Cardiac septum (tissue), 1 donor: ENCODE data around the gene ARHGAP30. TPM values are rescaled to one million over a fixed set of nuclear protein-coding genes. Genes with fewer than 3 reads are reported as not detected.

Source experiments
- DNase-seq: peaks from one replicate; pipeline ENCODE4 v3.0.0-alpha.2; 2020; ENCODE audit warnings: low spot score
- intact Hi-C: fragments of 100-400 bp; cut with DNase I; formaldehyde crosslinking; loops from one replicate; pipeline ENCODE4 v1.14.0; 2022
- total RNA-seq: library from RNA; stranded (reverse); fragmentation: NEBNext Ultra II Directional; extraction: Animal tissue kit (Norgen Biotek cat#: 25700); gene quantifications from one replicate; pipeline ENCODE4 v1.2.1, GENCODE V29; 2021
- donor health status: DM: no; HTN: no; CAD: no.

Gene ARHGAP30
- total RNA-seq, 1 donor from 2014 or later = 2.6 TPM

DNA sequence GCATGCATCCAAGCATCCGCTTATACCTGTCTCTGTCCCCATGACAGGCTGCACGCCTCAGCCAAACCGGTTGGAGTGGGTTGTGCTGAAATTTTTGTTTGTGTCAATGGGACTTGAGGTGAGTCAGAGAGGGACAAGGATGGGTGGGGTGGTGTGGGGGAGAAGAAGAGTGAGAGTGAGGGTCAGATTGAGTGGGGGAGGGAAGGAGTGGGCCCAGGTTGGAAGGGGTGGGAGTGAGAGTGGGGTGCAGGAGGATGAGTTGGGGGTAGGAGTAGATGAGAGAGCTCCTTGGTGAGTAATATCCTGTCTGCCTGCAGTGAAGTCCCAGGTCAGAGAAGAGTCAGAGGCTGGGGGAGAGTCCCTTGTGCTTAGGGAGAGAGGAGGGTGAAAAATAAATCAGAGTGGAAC is 22.9 kb upstream of the ARHGAP30 start:
- intact Hi-C loops = no loop called here
- DNase-seq = no peak

DNA sequence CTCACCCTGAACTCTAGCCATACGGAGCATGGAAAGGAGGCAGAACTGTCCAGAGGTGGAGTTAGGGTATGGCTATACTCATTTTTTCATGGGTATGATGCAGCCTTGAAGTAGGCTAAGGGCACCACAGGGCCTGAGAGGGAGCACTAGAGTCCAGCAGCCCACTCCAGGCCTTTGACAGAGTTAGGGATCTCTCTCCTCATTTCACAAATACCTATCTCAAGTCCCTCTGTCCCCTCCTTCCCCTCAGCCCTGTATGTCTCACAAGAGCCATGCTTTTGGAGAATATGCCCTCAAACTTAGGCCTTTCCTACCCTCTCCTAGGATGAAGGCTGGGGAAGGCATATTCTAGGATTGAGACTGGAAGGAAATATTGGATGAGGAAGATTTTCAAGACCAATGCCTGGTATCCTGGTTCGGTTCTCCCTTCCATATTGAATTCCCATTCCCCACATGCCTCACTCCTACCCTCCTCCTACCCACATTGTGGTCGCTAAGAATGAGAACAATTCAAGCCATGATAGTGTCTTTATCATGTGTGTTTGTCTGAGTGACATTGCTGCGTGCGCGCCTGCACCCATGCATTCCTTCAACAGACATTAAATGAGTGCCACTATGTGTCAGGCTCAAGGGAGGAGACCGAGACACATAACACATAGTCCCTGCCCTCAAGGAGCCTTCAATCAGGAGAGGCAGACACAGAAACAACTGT is 22.3 kb upstream of the ARHGAP30 start:
- DNase-seq = no peak
- intact Hi-C loops = no loop called here

DNA sequence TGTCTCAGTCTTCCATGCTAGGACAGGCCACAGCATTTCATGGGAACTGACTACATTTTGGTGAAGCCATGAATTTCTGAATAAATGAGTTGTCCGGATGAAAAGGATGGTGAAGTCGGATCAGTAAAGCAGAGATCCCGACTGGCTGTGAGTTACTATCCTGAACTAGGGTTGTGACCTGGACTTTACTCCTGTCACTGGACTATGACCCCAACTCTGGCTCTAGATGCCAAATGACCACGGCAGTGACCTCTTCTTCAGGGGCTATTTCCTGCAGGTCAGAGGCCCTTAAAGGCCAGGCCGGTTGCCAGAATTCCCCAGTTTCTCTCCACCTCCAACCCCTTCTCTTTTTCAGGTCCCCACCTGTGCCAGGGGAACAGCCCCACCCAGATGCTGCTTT is 21.4 kb upstream of the ARHGAP30 start:
- intact Hi-C loops = no loop called here
- no peak for DNase-seq

DNA sequence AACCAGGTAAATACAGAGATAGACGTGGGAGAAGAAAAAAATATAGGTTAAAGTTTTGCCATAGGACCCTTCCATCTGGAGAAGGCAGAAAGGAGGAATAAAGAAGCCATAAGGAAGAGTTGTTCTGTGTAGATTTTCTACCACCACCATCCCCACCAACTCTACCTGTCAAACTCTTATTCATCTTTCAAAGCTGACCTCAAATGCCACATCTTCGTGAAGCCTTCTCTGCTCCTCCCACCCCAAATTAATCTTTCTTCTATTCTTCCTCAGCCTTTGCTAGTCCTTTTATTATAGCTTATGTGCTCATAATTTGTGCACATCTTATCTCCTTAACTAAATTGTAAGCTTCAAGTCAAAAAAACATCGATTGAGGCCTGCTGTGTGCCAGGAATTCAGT is 20.9 kb upstream of the ARHGAP30 start:
- no peak for DNase-seq
- intact Hi-C loops = no loop called here

DNA sequence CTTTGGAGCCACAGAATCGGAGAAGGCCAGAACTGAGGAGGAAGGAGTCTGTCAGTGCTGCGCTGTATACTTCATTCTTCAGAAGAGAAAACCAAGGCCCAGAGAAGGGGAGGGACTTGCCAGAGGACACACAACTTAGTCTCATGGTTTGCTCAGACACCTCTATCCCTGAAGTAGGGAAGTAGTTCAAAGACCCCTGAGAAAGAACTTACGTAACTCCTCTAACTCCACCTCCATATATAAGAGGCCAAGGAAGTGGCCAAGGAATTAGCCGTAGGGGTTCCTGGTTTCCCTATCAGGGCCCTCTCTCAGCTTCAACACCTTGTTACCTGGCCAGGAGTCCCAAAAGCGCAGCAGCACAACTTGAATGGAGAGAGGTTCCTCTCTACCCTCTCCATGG is 20.2 kb upstream of the ARHGAP30 start:
- peak; percentile 44 for DNase-seq
- intact Hi-C loops = loop anchor here (5.0 kb wide), 1 partner anchor 88 kb away; no protein-coding TSS in a partner anchor

DNA sequence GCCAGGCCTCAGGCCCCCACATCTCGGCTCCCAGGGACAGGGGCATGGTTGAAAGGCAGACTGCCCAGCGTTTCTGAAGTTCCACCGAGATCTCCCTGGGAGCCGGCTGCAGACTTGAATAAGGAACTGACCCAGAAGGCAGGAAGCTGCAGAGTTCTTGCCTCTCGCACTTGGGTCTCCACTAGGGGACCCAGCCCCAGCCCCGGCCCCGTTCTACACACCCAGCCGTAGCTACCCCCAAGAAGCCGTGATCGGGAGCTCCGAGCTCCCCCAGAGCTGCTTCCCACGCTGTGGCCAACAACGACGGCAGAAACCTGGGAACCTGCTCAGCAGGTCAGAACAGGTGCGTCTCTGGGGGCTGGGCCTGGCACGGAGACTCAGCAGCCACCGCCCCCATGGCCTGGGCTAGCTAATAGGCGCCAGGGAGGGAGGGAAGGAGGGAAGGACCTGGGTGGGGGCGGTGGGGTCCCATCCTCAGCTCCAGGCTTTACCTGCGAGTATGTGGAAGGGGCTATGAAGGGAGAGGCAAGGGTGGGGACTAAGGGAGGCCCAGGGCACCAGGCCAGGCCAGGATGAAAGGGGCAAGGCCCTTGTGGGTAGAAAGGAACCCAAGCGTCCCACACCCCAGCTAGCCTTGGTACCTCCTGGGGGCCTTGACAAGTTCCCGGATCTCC is 19.7 kb upstream of the ARHGAP30 start, which contains the start of gene NECTIN4:
Gene NECTIN4, minus strand, starts transcription at position 308 of the 674 bp plus-strand sequence. Its CDS starts 262 bp downstream, at position 46.
- intact Hi-C loops = loop anchor here (5.0 kb wide), 1 partner anchor 87 kb away; no protein-coding TSS in a partner anchor
- DNase-seq = peak; percentile 61

DNA sequence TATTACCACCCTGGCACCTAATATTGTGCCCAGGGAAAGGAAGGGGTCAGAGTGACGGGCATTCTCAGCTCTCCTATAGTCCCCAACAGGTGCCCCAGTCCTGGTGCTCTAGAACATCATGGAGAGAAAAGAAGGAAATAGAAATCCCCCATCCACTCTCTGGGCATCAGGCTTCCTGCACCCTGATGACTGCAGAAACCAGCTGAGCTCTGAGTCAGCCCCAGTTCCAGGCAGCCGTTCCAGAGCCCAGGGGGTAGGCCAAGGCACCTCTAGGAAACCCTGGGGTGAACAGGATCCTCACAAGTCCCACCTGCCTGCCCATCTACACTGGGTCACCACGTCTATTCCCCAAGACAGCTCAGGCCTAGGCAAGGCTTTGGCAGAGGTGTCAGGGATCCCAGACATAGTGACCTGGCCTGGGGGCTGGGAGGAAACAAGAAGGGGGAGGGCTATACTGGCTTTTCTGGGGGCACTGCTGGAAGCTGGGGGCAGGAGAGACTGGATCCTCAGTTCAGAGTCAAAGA is 19.0 kb upstream of the ARHGAP30 start:
- peak; percentile 38 for DNase-seq
- intact Hi-C loops = loop anchor here (5.0 kb wide), 1 partner anchor 86 kb away; no protein-coding TSS in a partner anchor

DNA sequence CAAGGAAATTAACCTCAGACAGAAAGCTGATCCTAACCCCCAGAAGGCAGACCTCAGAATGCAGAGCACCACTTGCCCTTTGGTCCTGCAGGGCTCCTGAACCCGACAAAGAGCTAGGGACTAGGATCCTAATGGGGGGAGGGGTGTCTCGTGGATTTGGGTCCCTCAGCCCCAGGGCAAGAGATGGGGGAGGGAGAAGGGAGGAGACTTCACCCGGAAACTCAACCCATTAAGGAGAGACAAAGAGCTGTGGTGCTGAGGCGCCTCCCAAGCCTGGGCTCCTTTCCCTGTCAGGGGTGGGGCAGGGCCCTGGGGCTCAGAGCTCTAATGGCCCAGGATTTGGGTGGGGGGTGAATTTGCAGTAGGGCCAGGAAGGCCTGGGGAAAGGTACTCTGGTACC is 16.8 kb upstream of the ARHGAP30 start:
- no peak for DNase-seq
- intact Hi-C loops = loop anchor here (5.0 kb wide), 1 partner anchor 84 kb away; no protein-coding TSS in a partner anchor

DNA sequence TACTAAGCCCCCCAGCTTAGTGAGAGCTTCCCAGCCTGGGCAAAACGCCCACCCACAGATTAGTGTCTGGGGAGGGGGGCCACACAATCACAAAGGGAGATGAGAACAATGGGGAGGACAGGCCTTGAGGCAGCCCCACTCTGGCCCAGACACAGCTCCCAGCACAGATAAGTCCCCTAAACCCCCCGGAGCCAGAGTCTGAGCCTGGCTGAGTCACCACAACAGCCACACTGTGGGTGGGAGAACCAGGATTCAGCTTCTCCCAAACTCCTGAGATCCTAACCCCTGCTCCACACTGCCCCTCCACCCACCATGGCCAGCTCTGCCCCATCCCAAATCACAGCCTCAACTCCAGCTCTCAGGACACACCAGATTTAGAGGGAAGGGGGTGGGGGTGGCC is 15.5 kb upstream of the ARHGAP30 start:
- no peak for DNase-seq
- intact Hi-C loops = loop anchor here (5.0 kb wide), 1 partner anchor 83 kb away; no protein-coding TSS in a partner anchor

DNA sequence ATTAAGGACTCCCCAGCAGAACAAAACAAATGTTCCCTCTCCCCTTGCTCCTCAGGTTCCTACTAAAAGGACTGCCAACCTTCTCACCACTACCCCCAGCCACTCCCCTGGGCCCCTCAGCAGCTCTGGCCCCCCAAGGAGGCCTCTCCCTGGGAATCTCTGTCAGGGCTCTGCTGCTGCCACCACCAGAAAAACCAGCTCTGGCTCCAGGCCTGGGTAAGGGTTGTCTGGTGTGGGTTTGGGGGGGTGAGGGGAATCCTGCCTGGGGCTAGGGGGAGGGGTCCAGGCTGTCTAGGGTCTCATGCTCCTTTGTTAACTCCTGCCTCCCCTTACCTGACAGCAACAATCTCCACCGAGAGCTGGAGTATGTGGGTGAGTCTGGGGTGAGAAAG is 14.9 kb upstream of the ARHGAP30 start:
- intact Hi-C loops = no loop called here
- DNase-seq = no peak

DNA sequence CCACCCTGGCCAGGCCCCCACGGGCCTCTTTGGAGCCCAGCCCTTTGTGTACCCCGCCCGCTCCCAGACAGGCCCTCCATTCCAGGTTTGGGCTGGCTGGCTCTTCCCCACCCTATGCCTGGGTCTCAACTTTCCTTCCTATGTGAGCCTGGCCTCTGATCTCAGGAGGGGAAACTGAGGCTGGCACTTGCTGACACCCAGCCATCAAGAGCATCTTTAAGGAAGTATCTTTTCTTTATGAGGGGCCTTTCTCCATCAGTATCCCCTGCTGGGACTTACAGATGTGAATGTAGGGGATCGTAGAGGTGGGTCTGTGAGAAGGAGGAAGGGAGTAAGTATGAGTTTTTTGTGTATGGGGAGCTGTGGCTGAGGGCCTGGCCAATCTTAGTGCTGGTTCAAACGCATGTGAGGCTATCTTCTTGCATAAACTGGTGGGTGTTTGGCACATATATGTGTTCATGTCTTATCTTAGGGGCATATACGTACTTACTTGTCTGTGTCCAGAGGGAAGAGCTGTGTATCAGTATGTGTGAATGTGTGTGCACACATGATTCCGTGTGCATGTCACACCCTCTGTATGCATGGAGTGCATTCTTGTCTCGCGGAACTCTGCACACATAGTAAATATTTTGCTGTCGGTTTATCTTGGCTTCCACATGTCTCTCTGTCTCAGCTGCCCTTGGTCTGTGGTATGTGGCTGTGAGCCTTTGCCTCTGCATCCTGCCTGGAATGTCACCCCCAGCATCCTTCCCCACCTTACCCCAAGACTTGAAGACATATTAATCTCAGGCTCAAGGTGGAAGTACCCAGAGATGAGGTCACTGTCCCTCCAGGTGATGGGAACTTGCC is 14.3 kb upstream of the ARHGAP30 start:
- intact Hi-C loops = no loop called here
- DNase-seq = no peak

DNA sequence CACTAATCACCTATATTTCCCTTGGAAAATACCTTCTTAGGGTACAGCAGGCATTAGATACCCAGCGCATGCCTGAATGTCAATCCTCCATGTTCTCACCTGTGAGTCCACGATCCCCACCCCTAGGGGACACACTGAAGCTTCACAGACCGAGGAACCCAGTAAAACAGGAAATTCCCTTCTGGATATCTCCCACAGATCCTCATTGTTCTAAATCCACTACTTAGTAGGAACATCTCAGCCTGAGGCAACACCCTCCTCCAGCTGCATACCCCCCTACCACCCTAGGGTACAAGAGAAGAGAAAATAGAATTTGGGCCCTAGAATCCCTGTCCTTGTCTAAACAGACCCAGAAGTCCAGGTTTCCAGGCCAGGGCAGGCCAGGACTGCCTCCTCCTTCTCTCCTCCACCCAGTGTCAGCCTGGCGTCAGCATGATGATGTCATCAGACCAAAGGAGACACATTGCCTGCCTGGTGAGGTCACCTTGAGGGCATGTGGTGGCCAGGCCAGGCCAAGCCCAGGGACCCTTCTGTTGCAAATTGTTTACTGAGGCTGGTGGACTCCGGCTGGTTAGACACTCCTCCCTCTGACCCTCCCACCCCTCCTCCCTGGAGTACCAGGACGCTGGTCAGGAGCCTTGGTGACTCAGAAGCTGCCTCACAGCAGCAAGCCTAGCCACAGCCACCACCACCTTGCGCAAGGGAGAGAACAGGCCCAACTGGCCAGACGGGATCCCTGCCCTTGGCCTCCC is 13.5 kb upstream of the ARHGAP30 start:
- peak; percentile 82 for DNase-seq
- intact Hi-C loops = no loop called here

DNA sequence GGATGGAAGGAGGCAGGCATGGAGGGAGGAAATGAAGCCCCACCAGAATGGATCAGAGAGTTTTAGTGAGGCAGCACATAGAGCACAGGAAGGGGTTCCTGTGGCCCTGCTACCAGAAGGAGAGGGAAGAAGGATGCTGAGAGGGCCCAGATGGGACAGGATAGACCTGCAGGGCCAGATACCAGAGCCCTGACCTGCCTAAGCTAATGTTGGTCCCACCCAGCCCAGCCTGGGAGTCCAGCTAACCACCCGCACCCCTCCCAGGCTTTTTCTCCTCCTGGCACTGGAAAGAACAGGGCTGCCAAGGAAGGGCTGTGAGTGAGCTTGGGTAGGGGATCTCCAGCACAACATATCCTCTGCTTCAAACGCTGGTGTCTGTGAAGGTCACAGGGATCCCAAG is 12.8 kb upstream of the ARHGAP30 start:
- DNase-seq = no peak
- intact Hi-C loops = no loop called here

DNA sequence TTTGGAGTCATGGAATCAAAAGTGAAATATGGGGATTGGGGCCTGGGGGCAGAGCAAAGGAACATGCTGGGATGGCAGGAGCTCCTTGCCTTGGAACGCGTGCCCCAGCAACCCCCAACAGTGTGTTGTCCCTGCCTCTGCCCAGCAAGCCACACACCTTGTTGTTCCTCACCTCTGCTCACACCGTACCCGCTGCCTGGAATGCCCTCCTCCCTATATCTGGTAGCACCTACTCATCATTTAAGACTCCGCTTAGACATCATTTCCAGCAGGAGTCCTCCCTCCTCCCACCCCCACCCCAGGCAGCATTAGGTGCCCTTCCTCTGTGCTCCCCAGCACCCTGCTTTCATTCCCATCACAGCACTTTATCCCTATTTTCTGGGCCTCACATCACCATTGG is 11.8 kb upstream of the ARHGAP30 start:
- intact Hi-C loops = no loop called here
- DNase-seq = no peak

DNA sequence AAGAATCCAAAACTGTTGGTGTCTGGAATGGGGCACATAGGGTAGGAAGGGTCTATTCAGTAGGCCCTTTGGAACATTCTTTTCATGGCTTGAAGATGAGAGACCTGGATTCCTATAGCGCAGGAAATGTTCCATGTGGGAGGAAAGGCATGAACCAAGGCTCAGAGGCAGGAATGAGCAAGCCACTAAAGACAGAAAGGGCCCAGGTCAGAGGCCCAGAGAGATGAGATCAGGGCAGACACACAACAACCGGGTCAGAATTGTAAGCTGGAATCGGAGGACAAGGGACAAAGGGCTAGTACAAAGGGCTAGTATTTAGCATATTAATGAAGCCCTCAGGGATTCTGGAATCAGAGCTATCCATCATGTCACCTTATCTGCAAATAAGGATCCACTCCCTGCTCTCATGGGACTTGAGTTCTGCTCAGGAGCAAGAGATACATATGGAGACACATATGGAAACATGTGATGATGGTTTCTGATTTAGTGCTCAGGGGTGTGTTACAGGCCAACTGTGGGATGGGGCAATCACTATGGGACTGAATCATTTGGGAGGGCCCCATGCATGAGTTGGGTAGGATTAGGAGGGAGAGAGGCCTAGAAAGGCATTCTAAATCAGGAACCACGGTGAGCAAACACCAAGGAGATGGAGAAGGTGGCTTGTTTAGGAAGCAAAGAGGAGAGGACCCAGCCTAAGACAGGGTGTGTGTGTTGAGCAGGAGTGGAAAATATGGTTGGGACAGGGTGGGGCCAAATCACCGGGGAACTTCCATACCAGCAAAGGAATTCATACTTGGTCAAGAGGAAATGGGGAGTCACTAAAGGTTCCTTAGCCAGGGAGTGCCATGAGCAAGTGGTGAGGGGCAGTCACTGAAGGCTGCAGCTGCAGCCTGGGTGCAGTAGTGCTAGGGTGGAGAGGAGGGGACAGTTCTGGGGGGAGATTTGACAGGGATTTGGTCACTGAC is 11.0 kb upstream of the ARHGAP30 start:
- no peak for DNase-seq
- intact Hi-C loops = no loop called here

DNA sequence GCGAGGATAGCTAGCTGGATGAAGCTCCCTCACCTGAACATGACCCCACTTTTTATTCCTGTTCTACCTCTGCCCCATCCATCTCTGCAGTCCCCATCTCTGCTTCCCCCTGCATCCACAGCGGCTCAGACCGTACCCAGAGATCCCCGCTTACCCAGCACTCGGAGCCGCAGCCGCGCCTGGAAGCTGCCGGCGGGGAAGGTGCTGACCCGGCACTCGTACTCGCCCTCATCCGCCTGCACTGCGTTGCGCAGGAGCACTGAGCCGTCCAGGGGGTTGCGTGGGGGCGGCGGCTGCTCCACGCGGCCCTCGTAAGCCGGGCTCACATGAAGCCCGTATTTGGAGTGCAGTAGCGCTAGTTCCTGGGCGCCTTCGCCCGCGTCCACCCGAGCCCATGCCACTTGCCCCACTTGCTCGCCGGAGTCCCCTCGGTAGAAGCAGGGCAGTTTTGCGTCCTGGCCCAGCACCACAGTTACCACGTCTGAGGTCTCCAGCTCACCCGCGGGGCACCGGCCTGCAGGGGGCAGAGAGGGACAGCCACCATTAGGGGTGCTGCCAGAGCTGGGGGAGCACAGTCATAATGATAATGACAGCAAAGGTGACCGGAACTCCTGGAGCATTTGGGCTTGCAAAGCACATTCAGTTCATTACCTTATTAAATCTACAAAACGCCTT is 9.9 kb upstream of the ARHGAP30 start:
- intact Hi-C loops = no loop called here
- DNase-seq = no peak

DNA sequence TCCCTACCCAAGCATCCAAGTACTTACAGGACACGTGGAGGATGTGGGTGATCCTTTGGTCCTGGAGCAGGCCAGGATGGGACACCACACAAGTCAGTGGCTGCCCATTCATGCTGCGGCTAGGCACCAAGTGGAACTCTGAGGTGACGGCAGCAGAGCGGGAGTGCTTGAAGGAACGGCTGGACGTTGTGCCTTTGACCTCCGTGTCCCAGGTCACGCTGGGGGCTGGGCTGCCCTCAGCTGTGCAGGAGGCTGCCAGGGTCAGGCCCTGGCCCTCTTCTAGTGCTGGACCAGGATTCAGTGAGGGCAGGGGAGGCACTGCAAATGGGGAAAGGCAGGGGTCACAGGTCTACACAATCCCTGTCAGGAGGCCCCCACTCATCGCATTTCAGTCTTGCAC is 7.7 kb upstream of the ARHGAP30 start:
- intact Hi-C loops = no loop called here
- DNase-seq = no peak

DNA sequence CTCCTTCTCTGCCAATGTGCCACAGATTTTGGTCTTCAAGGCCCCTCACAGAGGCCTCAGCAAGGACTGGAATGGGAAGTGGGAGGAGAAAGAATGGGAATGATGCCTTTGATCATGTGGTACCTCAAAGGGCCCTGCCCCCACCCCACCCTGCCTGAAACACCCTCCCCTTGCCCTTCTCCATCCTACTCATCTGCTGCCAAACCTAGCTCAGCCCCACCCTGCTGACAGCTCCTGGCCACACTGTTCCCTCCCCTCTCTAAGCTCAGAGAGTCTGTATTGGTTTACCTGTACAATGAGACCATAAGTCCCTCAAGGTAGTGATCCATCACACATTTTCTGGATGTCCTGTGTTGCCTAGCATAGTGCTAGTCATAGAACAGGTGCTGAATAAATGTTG is 6.7 kb upstream of the ARHGAP30 start:
- intact Hi-C loops = no loop called here
- DNase-seq = no peak
